HepG2 (cell line): ENCODE results near the gene THADA. TPM values are rescaled to one million over a fixed set of nuclear protein-coding genes. Genes with fewer than 3 reads are reported as not detected.

ENCODE experiments used
- ARNT2 ChIP-seq: sonication (generic); formaldehyde crosslinking; IDR thresholded peaks from 2 replicates; pipeline ENCODE4 v1.8.0; 2022; ENCODE audit warnings: mild to moderate bottlenecking, low read depth, missing genetic modification reagents, moderate library complexity
- DNMT1 ChIP-seq: sonication (generic); formaldehyde crosslinking; IDR thresholded peaks from 2 replicates; pipeline ENCODE4 v1.5.1; 2020; ENCODE audit warnings: mild to moderate bottlenecking, missing genetic modification reagents
- ETV5 ChIP-seq: IDR thresholded peaks from 2 replicates; pipeline ENCODE4 v1.6.1; 2018; ENCODE audit warnings: missing biosample characterization, missing genetic modification reagents, inconsistent platforms, borderline replicate concordance
- GATAD2A ChIP-seq: IDR thresholded peaks from 2 replicates; pipeline ENCODE4 v1.6.1; 2016
- GPN1 ChIP-seq: sonication (generic); formaldehyde crosslinking; IDR thresholded peaks from 2 replicates; pipeline ENCODE4 v1.5.1; 2020; ENCODE audit warnings: missing genetic modification reagents, borderline replicate concordance
- KLF12 ChIP-seq: sonication (generic); formaldehyde crosslinking; IDR thresholded peaks from 2 replicates; pipeline ENCODE4 v1.4.0; 2020; ENCODE audit warnings: missing genetic modification reagents, borderline replicate concordance
- MYC ChIP-seq: sonication (generic); formaldehyde crosslinking; IDR thresholded peaks from 2 replicates; pipeline ENCODE4 v1.9.0; 2021; ENCODE audit warnings: missing genetic modification reagents, borderline replicate concordance
- PHF8 ChIP-seq: sonication (generic); formaldehyde crosslinking; IDR thresholded peaks from 2 replicates; pipeline ENCODE4 v1.5.0; 2020; ENCODE audit warnings: missing genetic modification reagents
- RARA ChIP-seq: IDR thresholded peaks from 2 replicates; pipeline ENCODE4 v1.6.1; 2016; ENCODE audit warnings: missing genetic modification reagents, missing compliant biosample characterization
- SIX4 ChIP-seq: sonication (generic); formaldehyde crosslinking; IDR thresholded peaks from 2 replicates; pipeline ENCODE4 v1.4.0; 2020; ENCODE audit warnings: missing genetic modification reagents
- SMC3 ChIP-seq: IDR thresholded peaks from 2 replicates; pipeline ENCODE4 v1.6.1; 2011; ENCODE audit warnings: low read length, improper control_type of control experiment
- SP140L ChIP-seq: sonication (generic); formaldehyde crosslinking; IDR thresholded peaks from 2 replicates; pipeline ENCODE4 v1.4.0; 2020; ENCODE audit warnings: missing genetic modification reagents, borderline replicate concordance
- STAG1 ChIP-seq: sonication (generic); formaldehyde crosslinking; IDR thresholded peaks from 2 replicates; pipeline ENCODE4 v1.4.0; 2020; ENCODE audit warnings: missing genetic modification reagents
- TBX2 ChIP-seq: sonication (generic); formaldehyde crosslinking; IDR thresholded peaks from 2 replicates; pipeline ENCODE4 v1.5.0; 2020; ENCODE audit warnings: missing genetic modification reagents, mild to moderate bottlenecking, borderline replicate concordance
- ZBTB8A ChIP-seq: sonication (generic); formaldehyde crosslinking; IDR thresholded peaks from 2 replicates; pipeline ENCODE4 v1.4.0; 2020; ENCODE audit warnings: mild to moderate bottlenecking, low read depth, missing genetic modification reagents, borderline replicate concordance
- ZNF180 ChIP-seq: sonication (generic); formaldehyde crosslinking; IDR thresholded peaks from 2 replicates; pipeline ENCODE4 v1.4.0; 2020; ENCODE audit warnings: low read depth, missing genetic modification reagents, borderline replicate concordance
- ZNF234 ChIP-seq: sonication (generic); formaldehyde crosslinking; conservative IDR thresholded peaks from 2 replicates; pipeline ENCODE4 v1.5.1; 2020; ENCODE audit warnings: mild to moderate bottlenecking, missing genetic modification reagents
- ZNF33B ChIP-seq: sonication (generic); formaldehyde crosslinking; IDR thresholded peaks from 2 replicates; pipeline ENCODE4 v1.5.1; 2020; ENCODE audit warnings: mild to moderate bottlenecking, missing genetic modification reagents
- ZNF777 ChIP-seq: sonication (generic); formaldehyde crosslinking; IDR thresholded peaks from 2 replicates; pipeline ENCODE4 v1.4.0; 2020; ENCODE audit warnings: missing genetic modification reagents
- ZNF790 ChIP-seq: sonication (generic); formaldehyde crosslinking; IDR thresholded peaks from 2 replicates; pipeline ENCODE4 v1.8.0; 2022; ENCODE audit warnings: missing genetic modification reagents, mild to moderate bottlenecking, borderline replicate concordance
- polyA plus RNA-seq, 8 experiments: library from polyadenylated mRNA; depleted of rRNA in 3 of 8; stranded (reverse) in 7 of 8; unstranded in 1 of 8; fragments of >200 nt; fragmentation: Illumina TruSeq in 4 of 8; extraction: Trizol in 4 of 8; gene quantifications; 2 replicates each; pipeline versions ENCODE4 v1.2.1 to v1.2.3, GENCODE V29; 2011 to 2016; ENCODE audit warnings: low read depth in 4 of 8, missing spikeins in 1 of 8, mixed read lengths in 1 of 8; ENCODE audit not compliant: insufficient read depth in 1 of 8
- total RNA-seq, 5 experiments: library from RNA; depleted of rRNA; stranded (reverse); fragments of >200 nt; fragmentation: Illumina TruSeq; extraction: Trizol; gene quantifications; 2 replicates each; pipeline ENCODE4 v1.2.3, GENCODE V29; 2016; ENCODE audit warnings: low read depth in 1 of 5
- TF ChIP-seq, protein P1 (sequence below): sonication (generic); formaldehyde crosslinking; IDR thresholded peaks from 2 replicates; pipeline ENCODE4 v1.8.1; 2023; ENCODE audit warnings: mild to moderate bottlenecking, missing genetic modification reagents
- TF ChIP-seq, protein P2 (sequence below): sonication (generic); formaldehyde crosslinking; IDR thresholded peaks from 2 replicates; pipeline ENCODE4 v1.8.0; 2022; ENCODE audit warnings: mild to moderate bottlenecking, missing genetic modification reagents, moderate library complexity
- TF ChIP-seq, protein P3 (sequence below): sonication (generic); formaldehyde crosslinking; IDR thresholded peaks from 2 replicates; pipeline ENCODE4 v1.5.0; 2020; ENCODE audit warnings: missing genetic modification reagents
- TF ChIP-seq, protein P4 (sequence below): sonication (generic); formaldehyde crosslinking; IDR thresholded peaks from 2 replicates; pipeline ENCODE4 v1.5.0; 2020; ENCODE audit warnings: missing genetic modification reagents, mild to moderate bottlenecking, borderline replicate concordance
- TF ChIP-seq, protein P5 (sequence below): sonication (generic); formaldehyde crosslinking; IDR thresholded peaks from 2 replicates; pipeline ENCODE4 v1.4.0; 2020; ENCODE audit warnings: mild to moderate bottlenecking, missing genetic modification reagents

THADA gene
- total and polyA plus RNA-seq, 2 of the 13 experiments (the other 11 are each of a cell fraction or from before 2014, with no cell fraction given), result 12.7 to 21.7 TPM

DNA sequence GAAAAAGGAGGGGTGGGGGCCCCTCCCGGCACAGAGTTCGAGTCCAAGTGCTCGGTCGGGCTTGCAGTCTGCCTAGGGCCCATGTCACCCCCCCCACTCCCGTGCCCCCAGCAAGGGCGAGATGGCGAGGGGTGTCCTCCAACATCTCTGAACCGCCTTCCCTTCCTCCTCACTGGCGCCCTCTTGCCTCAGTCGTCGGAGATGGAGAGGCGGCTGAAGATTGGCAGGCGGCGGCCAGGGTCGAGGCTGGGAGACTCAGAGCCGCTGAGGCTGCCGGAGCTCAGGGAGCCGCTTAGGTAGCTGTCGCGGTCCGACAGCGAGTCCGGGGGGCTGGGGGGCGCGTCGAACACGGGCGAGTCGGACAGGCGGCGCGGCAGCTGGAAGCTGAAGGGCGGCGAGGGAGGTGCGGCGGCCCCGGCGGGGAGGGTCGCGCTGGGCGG is 371.7 kb downstream of the THADA start (continued):
- TF ChIP-seq, protein P1, sequence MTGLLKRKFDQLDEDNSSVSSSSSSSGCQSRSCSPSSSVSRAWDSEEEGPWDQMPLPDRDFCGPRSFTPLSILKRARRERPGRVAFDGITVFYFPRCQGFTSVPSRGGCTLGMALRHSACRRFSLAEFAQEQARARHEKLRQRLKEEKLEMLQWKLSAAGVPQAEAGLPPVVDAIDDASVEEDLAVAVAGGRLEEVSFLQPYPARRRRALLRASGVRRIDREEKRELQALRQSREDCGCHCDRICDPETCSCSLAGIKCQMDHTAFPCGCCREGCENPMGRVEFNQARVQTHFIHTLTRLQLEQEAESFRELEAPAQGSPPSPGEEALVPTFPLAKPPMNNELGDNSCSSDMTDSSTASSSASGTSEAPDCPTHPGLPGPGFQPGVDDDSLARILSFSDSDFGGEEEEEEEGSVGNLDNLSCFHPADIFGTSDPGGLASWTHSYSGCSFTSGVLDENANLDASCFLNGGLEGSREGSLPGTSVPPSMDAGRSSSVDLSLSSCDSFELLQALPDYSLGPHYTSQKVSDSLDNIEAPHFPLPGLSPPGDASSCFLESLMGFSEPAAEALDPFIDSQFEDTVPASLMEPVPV, result no peak
- TF ChIP-seq SP140L, result no peak
- TF ChIP-seq ZNF777 (CRISPR knock-in tag), result no peak; the same call in 1 of the 2 replicates
- TF ChIP-seq ZNF790, result no peak
- peak; percentile 76 for TF ChIP-seq GATAD2A (CRISPR knock-in tag)
- TF ChIP-seq STAG1, result peak; percentile 80
- peak; percentile 36; the same call in 1 of the 2 replicates for TF ChIP-seq MYC
- no peak for TF ChIP-seq ZBTB8A (CRISPR knock-in tag)
- TF ChIP-seq PHF8 (CRISPR knock-in tag), result peak; percentile 68
- TF ChIP-seq ZNF33B, result no peak
- TF ChIP-seq, protein P2, sequence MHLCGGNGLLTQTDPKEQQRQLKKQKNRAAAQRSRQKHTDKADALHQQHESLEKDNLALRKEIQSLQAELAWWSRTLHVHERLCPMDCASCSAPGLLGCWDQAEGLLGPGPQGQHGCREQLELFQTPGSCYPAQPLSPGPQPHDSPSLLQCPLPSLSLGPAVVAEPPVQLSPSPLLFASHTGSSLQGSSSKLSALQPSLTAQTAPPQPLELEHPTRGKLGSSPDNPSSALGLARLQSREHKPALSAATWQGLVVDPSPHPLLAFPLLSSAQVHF (CRISPR knock-in tag), result no peak
- TF ChIP-seq KLF12, result no peak
- TF ChIP-seq, protein P3, sequence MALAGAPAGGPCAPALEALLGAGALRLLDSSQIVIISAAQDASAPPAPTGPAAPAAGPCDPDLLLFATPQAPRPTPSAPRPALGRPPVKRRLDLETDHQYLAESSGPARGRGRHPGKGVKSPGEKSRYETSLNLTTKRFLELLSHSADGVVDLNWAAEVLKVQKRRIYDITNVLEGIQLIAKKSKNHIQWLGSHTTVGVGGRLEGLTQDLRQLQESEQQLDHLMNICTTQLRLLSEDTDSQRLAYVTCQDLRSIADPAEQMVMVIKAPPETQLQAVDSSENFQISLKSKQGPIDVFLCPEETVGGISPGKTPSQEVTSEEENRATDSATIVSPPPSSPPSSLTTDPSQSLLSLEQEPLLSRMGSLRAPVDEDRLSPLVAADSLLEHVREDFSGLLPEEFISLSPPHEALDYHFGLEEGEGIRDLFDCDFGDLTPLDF, result no peak
- TF ChIP-seq SMC3, result no peak; the same call in 1 of the 2 replicates
- TF ChIP-seq TBX2, result no peak; the same call in 1 of the 2 replicates
- TF ChIP-seq, protein P4, sequence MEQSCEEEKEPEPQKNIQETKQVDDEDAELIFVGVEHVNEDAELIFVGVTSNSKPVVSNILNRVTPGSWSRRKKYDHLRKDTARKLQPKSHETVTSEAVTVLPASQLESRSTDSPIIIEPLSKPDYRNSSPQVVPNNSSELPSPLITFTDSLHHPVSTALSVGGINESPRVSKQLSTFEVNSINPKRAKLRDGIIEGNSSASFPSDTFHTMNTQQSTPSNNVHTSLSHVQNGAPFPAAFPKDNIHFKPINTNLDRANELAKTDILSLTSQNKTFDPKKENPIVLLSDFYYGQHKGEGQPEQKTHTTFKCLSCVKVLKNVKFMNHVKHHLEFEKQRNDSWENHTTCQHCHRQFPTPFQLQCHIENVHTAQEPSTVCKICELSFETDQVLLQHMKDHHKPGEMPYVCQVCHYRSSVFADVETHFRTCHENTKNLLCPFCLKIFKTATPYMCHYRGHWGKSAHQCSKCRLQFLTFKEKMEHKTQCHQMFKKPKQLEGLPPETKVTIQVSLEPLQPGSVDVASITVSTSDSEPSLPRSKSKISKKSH (CRISPR knock-in tag), result no peak
- no peak for TF ChIP-seq GPN1 (CRISPR knock-in tag)
- no peak for TF ChIP-seq SIX4 (CRISPR knock-in tag)
- TF ChIP-seq ZNF180 (CRISPR knock-in tag), result no peak
- TF ChIP-seq ZNF234 (CRISPR knock-in tag), result no peak
- TF ChIP-seq DNMT1 (CRISPR knock-in tag), result no peak
- TF ChIP-seq, protein P5, sequence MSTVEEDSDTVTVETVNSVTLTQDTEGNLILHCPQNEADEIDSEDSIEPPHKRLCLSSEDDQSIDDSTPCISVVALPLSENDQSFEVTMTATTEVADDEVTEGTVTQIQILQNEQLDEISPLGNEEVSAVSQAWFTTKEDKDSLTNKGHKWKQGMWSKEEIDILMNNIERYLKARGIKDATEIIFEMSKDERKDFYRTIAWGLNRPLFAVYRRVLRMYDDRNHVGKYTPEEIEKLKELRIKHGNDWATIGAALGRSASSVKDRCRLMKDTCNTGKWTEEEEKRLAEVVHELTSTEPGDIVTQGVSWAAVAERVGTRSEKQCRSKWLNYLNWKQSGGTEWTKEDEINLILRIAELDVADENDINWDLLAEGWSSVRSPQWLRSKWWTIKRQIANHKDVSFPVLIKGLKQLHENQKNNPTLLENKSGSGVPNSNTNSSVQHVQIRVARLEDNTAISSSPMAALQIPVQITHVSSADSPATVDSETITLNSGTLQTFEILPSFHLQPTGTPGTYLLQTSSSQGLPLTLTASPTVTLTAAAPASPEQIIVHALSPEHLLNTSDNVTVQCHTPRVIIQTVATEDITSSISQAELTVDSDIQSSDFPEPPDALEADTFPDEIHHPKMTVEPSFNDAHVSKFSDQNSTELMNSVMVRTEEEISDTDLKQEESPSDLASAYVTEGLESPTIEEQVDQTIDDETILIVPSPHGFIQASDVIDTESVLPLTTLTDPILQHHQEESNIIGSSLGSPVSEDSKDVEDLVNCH, result no peak
- TF ChIP-seq RARA, result peak; percentile 40; the same call in 1 of the 2 replicates
- peak; percentile 46; the same call in 1 of the 2 replicates for TF ChIP-seq ETV5 (CRISPR knock-in tag)
- TF ChIP-seq ARNT2 (CRISPR knock-in tag), result no peak
